HL-60 (cell line): Measurements from ENCODE around the gene CADM2.

ENCODE experiments used
- CTCF ChIP-seq: IDR thresholded peaks from one replicate; pipeline ENCODE4 v1.5.1; 2011; ENCODE audit warnings: low read length, control low read depth, inconsistent platforms; ENCODE audit not compliant: insufficient read depth
- POLR2AphosphoS5 ChIP-seq: IDR thresholded peaks from 2 replicates; pipeline ENCODE4 v1.6.1; 2012; ENCODE audit warnings: low read depth

- no peak for TF ChIP-seq POLR2AphosphoS5
- TF ChIP-seq CTCF, result no peak
Observed at GRCh38 chr3:85297291-85297690, 338.5 kb downstream of the CADM2 start.
